HCEC 1CT (cell line): ENCODE measurements around the gene TTLL13.
"Not testable (repeated sequence)": the region's sequence is repeated elsewhere in the genome, so short reads cannot be mapped to it uniquely, and the experiment has no call there.

Experiments used
- DNase-seq: peaks from one replicate; pipeline ENCODE4 v3.0.0-alpha.2; 2017

The TTLL13 gene

GRCh38 chr15:90240856-90241255, 8.5 kb upstream of the TTLL13 start:
- no peak for DNase-seq

DNA sequence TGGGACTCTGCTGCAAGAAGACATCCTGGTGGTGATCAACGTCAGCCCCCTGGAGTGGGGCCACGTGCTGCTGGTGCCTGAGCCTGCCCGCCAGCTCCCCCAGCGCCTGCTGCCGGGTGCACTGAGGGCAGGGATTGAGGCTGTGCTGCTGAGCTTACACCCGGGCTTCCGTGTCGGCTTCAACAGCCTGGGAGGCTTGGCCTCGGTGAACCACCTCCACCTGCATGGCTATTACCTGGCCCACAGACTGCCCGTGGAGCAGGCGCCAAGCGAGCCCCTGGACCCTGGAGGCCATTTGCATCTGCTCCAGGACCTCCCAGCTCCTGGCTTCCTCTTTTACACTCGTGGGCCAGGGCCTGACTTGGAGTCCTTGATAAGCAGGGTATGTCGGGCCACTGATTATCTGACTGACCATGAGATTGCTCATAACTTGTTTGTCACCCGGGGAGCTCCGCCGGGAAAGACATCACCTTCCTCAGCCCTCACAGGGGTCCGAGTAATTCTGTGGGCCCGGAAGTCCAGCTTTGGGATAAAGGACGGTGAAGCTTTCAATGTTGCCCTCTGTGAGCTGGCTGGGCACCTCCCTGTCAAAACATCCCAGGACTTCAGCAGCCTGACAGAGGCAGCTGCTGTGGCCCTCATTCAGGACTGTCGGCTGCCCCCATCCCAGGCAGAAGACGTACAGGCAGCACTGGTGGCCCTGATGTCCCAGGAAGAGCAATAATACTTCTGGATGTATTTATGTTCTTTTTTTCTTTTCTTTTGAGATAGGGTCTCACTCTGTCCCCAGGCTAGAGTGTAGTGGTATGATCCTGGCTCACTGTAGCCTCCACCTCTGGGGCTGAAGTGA, 7.8 kb upstream of the TTLL13 start:
- no peak for DNase-seq

- no peak for DNase-seq
Measured at GRCh38 chr15:90243943-90244639, 5.3 kb upstream of the TTLL13 start.

GRCh38 chr15:90248789-90249202, 560 bp upstream of the TTLL13 start:
- DNase-seq = no peak

DNA sequence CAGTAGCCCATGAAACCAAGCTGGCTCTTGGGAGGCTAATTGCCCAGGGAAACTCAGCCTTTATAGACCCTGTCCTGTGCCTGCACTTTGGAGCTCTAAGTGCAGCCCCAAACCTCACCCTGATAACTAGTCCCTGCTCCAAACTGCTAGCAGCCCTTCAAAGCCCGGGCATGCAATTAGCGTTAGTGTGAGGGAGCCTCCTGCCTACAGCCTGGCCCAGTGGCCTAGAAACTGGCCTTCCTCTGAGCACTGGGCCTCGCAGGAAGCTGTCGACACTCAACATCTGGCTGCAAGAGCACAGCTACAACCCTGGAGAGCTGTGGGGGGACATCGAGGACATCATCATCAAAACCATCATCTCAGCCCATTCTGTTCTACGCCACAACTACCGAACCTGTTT, 8.4 kb downstream of the TTLL13 start:
- DNase-seq = no peak

- no peak for DNase-seq
Measured at GRCh38 chr15:90259524-90259923, 10.2 kb downstream of the TTLL13 start.

- not testable (repeated sequence) for DNase-seq
Measured at GRCh38 chr15:90260731-90261130, 11.4 kb downstream of the TTLL13 start.

DNA sequence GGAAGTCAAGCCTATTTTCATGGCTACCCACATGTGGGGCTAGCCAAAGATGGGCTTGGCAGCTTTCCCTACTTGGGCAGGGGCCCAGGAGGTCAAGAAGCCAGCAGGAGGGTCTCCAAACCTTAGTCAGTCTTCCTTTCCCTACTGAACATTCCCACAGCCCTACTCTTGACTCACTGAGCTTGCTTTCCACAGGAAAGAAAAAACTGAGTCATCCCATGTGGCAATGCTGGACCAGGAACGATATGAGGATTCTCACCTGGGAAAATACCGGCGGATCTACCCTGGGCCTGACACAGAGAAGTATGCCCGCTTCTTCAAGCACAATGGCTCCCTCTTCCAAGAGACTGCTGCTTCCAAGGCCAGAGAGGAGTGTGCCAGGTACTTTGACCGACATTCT, 12.5 kb downstream of the TTLL13 start:
- peak; percentile 30 for DNase-seq

- no peak for DNase-seq
Measured at GRCh38 chr15:90262426-90262825, 13.1 kb downstream of the TTLL13 start.

DNA sequence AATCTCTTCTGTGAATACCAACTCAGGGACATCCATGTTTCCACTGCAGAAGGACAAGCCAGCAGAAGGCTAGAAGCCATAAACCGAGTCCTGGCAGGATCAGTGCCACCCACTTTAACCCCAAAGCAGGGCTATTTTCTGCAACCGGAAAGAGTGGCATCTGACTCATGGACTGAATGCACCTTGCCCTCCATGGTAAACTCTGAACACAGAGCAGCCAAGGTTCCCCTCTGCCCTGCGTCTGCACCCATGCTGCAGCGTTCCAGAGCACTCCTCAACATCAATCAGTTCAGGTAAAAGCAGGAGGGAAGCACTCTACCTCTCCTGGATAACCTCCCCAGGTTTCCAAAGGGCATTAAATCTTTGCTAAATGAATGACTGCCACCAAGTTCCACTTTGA, 15.3 kb downstream of the TTLL13 start:
- no peak for DNase-seq

DNA sequence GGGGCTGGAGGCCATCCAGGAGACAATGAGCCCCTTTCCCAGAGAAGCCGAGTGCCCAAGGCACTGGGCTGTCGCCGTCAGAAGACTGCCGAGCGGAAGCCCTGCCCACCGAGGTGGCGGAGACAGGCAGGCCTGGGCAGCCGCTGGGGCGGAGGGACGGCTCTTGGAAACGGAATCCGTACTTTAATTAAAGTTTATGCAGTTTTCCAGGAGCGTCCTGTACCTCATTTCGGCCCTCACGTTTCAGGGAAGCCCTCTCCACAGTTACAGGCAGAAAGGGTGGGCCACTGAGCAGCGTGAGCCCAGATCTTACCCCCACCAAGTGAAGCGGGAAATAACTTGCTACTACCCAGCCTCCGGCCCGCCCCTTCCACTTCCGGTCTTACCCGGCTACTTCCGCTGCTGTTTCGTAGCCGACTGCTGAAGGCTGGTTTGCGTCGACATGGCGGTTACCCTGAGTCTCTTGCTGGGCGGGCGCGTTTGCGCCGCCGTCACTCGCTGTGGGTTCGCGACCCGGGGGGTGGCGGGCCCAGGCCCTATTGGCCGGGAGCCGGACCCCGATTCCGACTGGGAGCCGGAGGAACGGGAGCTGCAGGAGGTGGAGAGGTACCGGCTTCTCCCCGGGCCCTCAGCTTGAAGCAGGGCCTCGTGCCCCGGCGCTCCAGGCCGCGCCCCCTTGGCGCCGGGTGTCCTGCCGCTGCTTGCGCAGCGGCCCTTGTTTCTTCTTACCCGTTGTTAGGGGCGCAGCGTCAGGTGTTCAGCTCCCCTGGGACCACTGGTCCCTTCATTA, 16.1 kb downstream of the TTLL13 start, which contains the start of gene NGRN:
Gene NGRN, plus strand, starts transcription at position 402 of the 790 bp plus-strand sequence. Its CDS starts 41 bp downstream, at position 443.
- peak; percentile 84 for DNase-seq

GRCh38 chr15:90266061-90266431, 16.7 kb downstream of the TTLL13 start:
- peak; percentile 27 for DNase-seq

GRCh38 chr15:90266485-90266884, 17.1 kb downstream of the TTLL13 start:
- DNase-seq = peak; percentile 25

DNA sequence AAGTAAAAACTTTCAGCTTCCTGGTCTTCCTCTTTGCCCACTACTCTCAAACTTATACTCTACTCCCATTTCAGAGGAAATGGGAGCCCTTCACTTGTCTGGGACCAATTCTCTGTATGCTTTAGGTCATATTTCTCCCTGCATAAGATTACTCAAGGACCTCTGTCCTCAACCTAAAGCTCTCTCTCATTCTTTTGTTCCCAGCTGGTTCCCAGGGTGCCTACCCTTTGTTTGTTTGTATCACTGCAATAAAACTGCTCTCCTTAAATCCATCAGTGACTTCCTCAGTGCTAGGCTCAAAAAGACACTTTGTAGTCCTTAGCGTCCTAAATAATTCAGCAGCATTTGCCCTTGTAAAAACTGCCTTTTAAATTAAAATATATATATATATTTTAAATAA, 19.1 kb downstream of the TTLL13 start:
- DNase-seq = no peak

DNA sequence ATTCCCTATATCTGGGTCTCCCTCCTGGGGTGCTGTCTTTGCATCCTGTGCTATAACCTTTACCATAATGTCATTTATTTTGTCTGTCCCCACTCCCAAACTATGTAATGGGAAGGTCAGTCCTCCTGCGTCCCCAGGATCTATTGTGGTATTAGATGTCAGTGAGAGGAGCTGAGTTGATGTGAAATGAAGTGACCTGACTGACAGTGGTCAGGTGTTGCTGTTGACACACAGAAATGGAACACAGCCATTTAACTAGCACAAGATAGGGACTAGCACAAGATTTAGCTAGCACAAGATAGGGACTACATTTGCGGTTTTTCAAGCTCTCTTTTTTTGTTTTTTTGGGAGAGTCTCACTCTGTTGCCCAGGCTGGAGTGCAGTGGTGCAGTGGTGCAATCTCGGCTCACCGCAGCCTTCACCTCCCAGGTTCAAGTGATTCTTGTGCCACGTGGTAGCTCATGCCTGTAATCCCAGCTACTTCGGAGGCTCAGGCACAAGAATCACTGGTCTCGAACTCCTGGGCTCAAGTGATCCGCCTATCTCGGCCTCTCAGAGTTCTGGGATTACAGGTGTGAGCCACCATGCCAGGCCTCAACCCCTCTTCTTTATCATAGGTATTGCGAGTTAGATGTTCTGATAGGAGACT, 21.3 kb downstream of the TTLL13 start:
- DNase-seq = no peak

DNA sequence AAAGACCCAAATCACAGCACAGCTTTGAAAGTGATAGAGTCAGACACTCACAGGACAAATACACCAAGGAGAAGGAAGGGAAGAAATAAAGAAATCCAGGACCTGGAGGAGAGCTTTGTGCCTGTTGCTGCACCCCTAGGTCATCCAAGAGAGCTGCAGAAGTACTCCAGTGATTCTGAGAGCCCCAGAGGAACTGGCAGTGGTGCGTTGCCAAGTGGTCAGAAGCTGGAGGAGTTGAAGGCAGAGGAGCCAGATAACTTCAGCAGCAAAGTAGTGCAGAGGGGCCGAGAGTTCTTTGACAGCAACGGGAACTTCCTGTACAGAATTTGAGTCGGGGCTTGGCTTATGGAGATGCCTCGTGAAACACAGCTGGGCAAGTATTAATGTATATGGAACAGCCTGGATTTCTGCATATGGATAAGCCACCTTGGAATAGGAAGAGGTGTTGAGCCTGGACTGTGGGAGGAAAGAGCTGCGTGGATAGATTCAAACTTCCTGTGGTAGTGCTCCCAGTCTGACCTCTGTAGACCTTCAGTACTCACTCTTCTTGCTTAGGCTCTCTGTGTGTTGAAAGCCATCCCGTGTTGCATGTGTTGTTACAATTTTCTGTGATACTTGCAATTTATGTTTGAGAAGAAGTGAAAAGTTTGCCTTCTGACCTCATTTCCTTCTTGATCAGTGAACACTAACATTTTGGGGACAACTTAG, 22.3 kb downstream of the TTLL13 start:
- DNase-seq = no peak

DNA sequence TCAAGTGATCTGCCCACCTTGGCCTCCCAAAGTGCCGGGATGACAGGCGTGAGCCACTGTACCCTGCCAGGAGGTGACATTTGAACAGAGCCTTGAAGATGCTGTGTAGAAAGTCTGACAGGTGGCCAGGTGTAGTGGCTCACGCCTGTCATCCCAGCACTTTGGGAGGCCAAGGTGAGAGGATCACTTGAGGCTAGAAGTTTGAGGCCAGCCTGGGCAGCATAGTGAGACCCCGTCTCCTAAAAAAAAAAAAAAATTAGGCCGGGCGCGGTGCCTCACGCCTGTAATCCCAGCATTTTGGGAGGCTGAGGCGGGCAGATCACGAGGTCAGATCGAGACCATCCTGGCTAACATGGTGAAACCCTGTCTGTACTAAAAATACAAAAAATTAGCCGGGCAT, 29.1 kb downstream of the TTLL13 start:
- not testable (repeated sequence) for DNase-seq

- DNase-seq = not testable (repeated sequence)
Measured at GRCh38 chr15:90280743-90281142, 31.4 kb downstream of the TTLL13 start.

DNA sequence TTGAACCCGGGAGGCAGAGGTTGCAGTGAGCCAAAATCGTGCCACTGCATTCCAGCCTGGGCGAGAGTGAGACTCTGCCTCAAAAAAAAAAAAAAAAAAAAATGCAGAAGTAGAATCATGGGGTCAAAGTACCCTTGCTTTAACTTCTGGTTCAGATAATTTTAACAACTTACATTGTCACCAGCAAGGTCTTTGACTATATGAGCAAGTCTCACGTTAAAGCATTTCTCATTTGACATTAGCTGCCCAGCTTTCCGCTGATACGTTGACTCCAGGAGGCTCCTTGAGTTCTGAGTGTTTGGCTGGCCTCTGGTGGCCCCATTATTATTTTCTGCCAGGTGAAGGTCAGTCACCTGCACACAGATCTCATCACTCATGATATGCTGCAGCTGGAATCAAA, 32.3 kb downstream of the TTLL13 start:
- DNase-seq = not testable (repeated sequence)

DNA sequence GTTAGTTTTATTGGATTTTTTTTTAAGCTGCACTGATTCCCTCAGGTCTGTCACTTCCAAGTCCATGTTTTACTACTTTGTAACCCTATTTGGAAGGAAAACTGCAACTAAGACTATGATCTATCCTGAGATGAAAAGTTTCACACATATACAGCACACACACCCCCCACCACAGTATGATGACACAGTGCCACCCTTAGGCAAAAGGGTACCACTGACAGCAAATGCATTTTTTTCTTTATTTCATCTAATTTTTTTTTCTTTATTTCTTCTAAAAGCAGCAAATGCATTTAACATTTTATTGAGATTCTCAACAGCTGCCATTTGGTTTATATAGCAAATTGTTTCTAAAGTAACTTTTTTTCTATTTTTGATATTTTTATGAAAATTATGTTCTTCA, 37.3 kb downstream of the TTLL13 start:
- peak; percentile 39 for DNase-seq

GRCh38 chr15:90287101-90287500, 37.7 kb downstream of the TTLL13 start:
- no peak for DNase-seq

DNA sequence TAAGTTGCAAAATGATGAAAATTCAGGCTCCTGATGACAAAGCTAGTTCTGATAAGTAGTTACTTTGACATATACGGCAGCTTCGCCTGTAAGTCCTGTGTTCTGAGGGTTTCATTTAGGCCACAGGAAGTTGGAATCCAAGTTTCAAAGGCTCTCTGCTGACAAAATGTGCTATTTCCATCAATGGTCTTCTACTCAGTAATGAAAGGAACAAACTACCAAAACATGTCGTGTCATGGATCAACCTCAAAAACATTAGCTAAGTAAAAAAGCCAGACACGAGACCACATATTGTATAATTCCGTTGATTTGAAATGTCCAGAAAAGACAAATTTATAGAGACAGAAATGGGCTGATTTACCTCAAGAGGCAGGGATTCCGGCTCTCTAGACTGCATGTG, 38.6 kb downstream of the TTLL13 start:
- no peak for DNase-seq
